BJ (cell line): ENCODE results near the gene ANGPTL2. TPM values are rescaled to one million over a fixed set of nuclear protein-coding genes. Genes with fewer than 3 reads are reported as not detected.
A peak's percentile ranks its signal among the peaks of the same experiment; 100 is the strongest.

Experiments
- CTCF ChIA-PET: fragments of 350-600 bp; formaldehyde crosslinking; extraction: SDS; loops from one replicate; lab custom pipeline; 2021; ENCODE audit warnings: antibody characterized with exemption, inconsistent platforms; lab: Yijun Ruan, JAX
- POLR2A ChIA-PET: fragments of 300-600 bp; sonication (Branson Sonifier 250); formaldehyde crosslinking; extraction: SDS; loops from one replicate; lab custom pipeline; 2021; ENCODE audit warnings: antibody characterized with exemption; lab: Charles Lee
- DNase-seq: peaks from one replicate; pipeline ENCODE4 v3.0.0-alpha.2; 2011; ENCODE audit warnings: low read depth
- H3K27me3 ChIP-seq: 2 replicates; pipeline ENCODE4 v1.6.0; 2011; ENCODE audit warnings: low read length; ENCODE audit not compliant: control insufficient read depth, insufficient read depth
- H3K36me3 ChIP-seq: 2 replicates; pipeline ENCODE4 v1.5.1; 2011; ENCODE audit warnings: low read length; ENCODE audit not compliant: control insufficient read depth, insufficient read depth
- H3K4me3 ChIP-seq: 2 replicates; pipeline ENCODE4 v1.5.1; 2011; ENCODE audit warnings: low read depth, mild to moderate bottlenecking, control low read depth, low read length
- polyA plus RNA-seq: library from polyadenylated mRNA; depleted of rRNA; stranded (reverse); fragments of >200 nt; gene quantifications from 2 replicates; pipeline ENCODE4 v1.2.3, GENCODE V29; 2011
- TF ChIP-seq, protein P1 (sequence below): IDR thresholded peaks from 2 replicates; pipeline ENCODE4 v1.5.1; 2011; ENCODE audit warnings: low read depth, mild to moderate bottlenecking, control low read depth, inconsistent platforms, low read length, moderate library complexity; ENCODE audit not compliant: insufficient read depth

The ANGPTL2 gene
- polyA plus RNA-seq, 1 experiment, result 47.0 TPM

- ChIA-PET POLR2A (no interaction called here), CTCF (no interaction called here)
- Histone ChIP-seq H3K4me3 (no peak overlapping the region), H3K27me3 (no peaks in the 10 kb centered on the region), H3K36me3 (no peaks in the 10 kb centered on the region)
- TF ChIP-seq, protein P1, sequence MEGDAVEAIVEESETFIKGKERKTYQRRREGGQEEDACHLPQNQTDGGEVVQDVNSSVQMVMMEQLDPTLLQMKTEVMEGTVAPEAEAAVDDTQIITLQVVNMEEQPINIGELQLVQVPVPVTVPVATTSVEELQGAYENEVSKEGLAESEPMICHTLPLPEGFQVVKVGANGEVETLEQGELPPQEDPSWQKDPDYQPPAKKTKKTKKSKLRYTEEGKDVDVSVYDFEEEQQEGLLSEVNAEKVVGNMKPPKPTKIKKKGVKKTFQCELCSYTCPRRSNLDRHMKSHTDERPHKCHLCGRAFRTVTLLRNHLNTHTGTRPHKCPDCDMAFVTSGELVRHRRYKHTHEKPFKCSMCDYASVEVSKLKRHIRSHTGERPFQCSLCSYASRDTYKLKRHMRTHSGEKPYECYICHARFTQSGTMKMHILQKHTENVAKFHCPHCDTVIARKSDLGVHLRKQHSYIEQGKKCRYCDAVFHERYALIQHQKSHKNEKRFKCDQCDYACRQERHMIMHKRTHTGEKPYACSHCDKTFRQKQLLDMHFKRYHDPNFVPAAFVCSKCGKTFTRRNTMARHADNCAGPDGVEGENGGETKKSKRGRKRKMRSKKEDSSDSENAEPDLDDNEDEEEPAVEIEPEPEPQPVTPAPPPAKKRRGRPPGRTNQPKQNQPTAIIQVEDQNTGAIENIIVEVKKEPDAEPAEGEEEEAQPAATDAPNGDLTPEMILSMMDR, result no peak
- DNase-seq, result no peak
These were observed 70.4 kb downstream of the ANGPTL2 start for GRCh38 chr9:127051881-127052595.

GRCh38 chr9:127050591-127051001 is 71.8 kb downstream of the ANGPTL2 start:
- ChIA-PET POLR2A (no interaction called here), CTCF (no interaction called here)
- Histone ChIP-seq H3K27me3 (no peaks in the 10 kb centered on the region), H3K36me3 (no peaks in the 10 kb centered on the region), H3K4me3 (no peak overlapping the region)
- TF ChIP-seq, protein P1, result no peak
- no peak for DNase-seq

DNA sequence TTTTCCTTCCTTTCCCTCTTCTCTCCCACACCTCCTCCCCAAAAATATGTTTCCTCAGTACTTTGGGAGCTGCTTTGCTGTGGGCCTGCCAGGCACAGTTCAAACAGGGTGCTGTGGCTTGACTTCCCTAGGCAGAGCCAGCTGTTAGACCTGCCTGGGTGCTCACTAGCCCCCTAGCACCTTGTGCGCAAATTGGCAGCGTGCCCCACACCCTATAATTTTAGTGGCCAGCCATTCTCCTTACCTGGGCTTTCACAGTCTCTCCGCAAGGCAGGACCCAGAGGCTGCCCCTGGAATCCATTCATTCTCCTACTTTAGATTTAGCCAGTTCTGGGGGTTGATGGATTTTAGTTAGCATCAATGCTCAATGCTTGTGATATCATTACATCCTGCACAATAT is 72.3 kb downstream of the ANGPTL2 start:
- no peaks in the 10 kb centered on the region for H3K36me3 ChIP-seq
- no peaks in the 10 kb centered on the region for H3K27me3 ChIP-seq
- ChIA-PET POLR2A (no interaction called here), CTCF (no interaction called here)
- no peak for DNase-seq
- TF ChIP-seq, protein P1, result no peak
- no peak overlapping the region for H3K4me3 ChIP-seq

DNA sequence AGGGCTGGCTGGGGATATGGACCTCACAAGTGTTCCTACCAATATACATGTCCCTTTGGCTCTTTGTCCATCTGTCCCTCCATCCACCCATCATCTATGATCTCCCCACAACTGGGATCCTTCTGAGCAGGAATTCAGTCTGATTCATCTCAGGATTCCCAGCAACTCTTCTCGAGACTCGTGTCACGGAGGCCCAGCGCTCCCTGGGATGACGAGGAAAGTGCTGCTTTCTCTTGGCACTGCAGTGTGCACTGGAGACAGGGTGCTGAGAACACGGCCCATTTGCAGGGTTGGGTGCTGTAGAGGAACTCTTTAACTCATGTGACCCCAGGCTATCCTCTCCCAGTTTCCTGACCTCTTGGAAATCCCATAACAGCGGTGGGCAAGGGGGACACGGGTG is 72.9 kb downstream of the ANGPTL2 start:
- POLR2A ChIA-PET, result no interaction called here
- no peak for DNase-seq
- Histone ChIP-seq H3K4me3 (no peak overlapping the region), H3K36me3 (no peaks in the 10 kb centered on the region), H3K27me3 (no peaks in the 10 kb centered on the region)
- CTCF ChIA-PET, result interaction anchor here (1.0 kb wide), 1 partner anchor 8 kb away, joined by 3 read pairs; no protein-coding TSS in a partner anchor
- TF ChIP-seq, protein P1, result no peak

- Histone ChIP-seq H3K36me3 (no peaks in the 10 kb centered on the region), H3K27me3 (no peaks in the 10 kb centered on the region), H3K4me3 (no peak overlapping the region)
- TF ChIP-seq, protein P1, result peak; percentile 34
- ChIA-PET CTCF (interaction anchor here (1.0 kb wide), 1 partner anchor 8 kb away, joined by 3 read pairs; no protein-coding TSS in a partner anchor), POLR2A (interaction anchor here (0.5 kb wide), 1 partner anchor 744 kb away, joined by 4 read pairs; no protein-coding TSS in a partner anchor)
- peak; percentile 57 for DNase-seq
These were observed 73.4 kb downstream of the ANGPTL2 start for GRCh38 chr9:127049044-127049443.
